G401 (cell line): ENCODE data around the gene THADA. TPM values are rescaled to one million over a fixed set of nuclear protein-coding genes. Genes with fewer than 3 reads are reported as not detected.
"Not testable (repeated sequence)": the region's sequence is repeated elsewhere in the genome, so short reads cannot be mapped to it uniquely, and the experiment has no call there.

Experiments
- DNase-seq: peaks from one replicate; pipeline ENCODE4 v3.0.0-alpha.2; 2015; ENCODE audit warnings: low spot score
- in situ Hi-C: cut with HindIII; loops from 2 replicates; pipeline ENCODE4 v1.10.0; 2016; ENCODE audit warnings: low sequenced_read_pairs, mixed read lengths
- total RNA-seq: library from RNA; depleted of rRNA; stranded (reverse); fragments of >200 nt; shearing (Covaris generic); gene quantifications from 2 replicates; pipeline ENCODE4 v1.2.3, GENCODE V29; 2014

The THADA gene
- total RNA-seq, 1 experiment from 2014 or later: 35.9 TPM

GRCh38 chr2:43285987-43286386, 309.9 kb downstream of the THADA start:
- no peak for DNase-seq
- in situ Hi-C loops: no loop called here

DNA sequence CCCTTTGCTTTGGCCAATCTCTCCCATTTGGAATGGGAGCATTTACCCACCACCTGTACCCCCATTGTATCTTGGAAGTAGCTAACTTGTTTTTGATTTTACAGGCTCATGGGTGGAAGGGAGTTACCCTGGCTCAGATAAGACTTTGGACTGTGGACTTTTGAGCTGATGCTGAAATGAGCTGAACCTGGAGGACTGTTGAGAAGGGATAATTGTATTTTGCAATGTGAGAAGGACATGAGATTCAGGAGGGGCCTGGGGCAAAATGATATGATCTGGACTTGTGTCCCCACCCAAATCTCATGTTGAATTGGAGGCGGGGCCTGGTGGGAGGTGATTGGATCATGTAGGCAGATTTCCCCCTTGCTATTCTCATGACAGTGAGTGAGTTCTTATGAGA, 310.9 kb downstream of the THADA start:
- no peak for DNase-seq
- in situ Hi-C loops: no loop called here

- in situ Hi-C loops, DNase-seq: not testable (repeated sequence)
These were observed 311.5 kb downstream of the THADA start for GRCh38 chr2:43284347-43284746.

DNA sequence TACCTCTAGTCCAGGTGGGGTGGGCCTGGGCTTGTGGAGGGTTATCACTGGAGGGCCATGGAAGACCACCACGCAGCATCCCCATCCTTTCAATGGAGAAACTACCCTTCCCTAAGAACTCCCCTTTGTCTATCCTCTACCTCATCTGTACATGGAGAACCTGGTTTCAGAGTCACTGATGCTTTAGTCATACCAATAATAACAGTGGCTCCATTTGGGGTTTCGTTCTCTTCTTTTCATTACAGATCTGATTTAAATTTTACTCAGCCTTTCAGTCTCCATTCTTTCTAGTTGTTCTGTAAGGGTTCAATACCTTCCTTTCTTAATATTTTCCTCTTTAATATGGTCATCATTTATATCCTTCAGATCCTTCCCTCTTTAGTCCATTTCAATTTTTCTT, 314.8 kb downstream of the THADA start:
- no peak for DNase-seq
- in situ Hi-C loops: no loop called here

- in situ Hi-C loops: no loop called here
- DNase-seq: no peak
These were observed 316.5 kb downstream of the THADA start for GRCh38 chr2:43279317-43279840.

GRCh38 chr2:43278564-43279220, 317.1 kb downstream of the THADA start:
- peak; percentile 12 for DNase-seq
- in situ Hi-C loops: no loop called here

DNA sequence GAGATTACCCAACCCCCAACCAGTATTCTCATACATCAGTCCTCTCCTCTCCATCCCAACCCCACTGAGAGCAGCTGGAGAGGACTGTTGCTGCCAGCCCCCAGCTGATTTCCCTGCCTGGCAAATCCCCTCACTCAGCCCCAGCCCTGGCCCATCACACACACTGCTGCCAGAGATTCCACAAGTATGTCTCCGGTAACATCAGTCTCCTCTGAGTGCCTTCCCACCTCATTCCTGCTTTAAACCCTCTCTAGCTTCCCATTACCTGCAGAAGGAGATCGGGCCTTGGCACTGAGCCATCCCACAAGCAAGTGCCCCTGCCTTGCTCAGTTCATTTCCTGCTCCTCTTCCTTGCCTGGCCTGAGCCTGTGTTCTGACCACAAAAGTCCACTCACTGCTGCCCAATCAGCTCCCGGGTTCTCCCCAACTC, 318.9 kb downstream of the THADA start:
- in situ Hi-C loops: no loop called here
- no peak for DNase-seq

- no peak for DNase-seq
- in situ Hi-C loops: no loop called here
These were observed 319.4 kb downstream of the THADA start for GRCh38 chr2:43276266-43276941.

GRCh38 chr2:43274721-43275120, 321.1 kb downstream of the THADA start:
- in situ Hi-C loops: no loop called here
- no peak for DNase-seq

DNA sequence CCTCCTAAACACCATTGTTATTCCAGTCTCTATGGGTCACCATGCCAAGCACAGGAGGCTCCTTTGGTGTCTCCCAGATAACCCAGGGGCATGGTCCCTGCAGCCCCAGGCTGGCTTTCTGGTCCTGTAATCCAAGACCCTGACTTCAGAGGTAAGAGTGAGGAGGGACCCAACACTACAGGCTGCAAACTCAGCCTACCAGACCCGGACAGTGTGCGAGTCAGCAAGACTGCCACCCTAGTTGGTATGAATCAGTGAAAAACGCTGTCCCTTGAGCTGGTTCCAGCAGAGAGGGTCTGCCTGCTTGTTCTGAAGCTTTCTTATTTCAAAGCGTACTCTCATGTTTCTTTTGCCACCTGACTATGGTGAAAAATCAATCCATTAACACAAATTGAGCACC, 321.8 kb downstream of the THADA start:
- in situ Hi-C loops: no loop called here
- no peak for DNase-seq

DNA sequence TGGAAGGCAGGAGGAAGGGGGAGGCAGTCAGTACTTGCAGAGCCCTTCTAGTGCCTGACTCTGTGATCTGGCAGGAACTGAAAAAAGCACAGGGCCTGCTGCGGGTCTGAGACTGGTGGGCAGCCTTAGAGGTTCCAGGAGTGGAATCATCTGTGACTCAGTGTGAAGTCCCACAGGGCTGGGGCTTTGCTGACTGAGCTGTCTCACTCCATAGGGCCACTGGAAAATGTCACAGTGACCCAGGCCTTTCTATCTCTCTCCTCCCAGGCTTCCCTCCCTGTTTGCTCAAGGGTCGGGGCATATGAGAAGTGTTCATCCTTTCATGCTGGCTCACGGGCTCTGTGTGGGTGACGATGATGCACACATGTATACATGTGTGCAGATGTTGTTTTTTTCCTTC, 322.3 kb downstream of the THADA start:
- DNase-seq: no peak

GRCh38 chr2:43270930-43271615, 324.8 kb downstream of the THADA start:
- DNase-seq: no peak
- in situ Hi-C loops: no loop called here

More for the DNA sequence above, 322.3 kb downstream of the THADA start:
- in situ Hi-C loops: no loop called here

DNA sequence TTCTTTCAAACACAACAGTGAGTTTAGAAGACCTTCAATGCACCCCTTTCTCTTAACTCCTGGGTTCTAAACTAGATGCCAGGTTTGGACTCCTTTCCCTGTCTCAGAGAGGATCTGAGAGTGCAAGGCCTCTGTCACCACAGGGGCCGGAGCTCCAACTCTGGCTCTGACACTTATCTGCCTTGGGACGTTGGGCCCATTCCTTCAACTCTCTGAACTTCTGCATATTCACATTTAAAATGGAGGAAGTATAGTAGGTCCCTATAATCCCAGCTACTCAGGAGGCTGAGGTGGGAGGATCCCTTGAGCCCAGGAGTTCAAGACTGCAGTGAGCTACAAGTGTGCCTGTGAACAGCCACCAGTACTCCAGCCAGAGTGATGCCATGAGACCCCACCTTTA, 325.4 kb downstream of the THADA start:
- no peak for DNase-seq
- in situ Hi-C loops: no loop called here

DNA sequence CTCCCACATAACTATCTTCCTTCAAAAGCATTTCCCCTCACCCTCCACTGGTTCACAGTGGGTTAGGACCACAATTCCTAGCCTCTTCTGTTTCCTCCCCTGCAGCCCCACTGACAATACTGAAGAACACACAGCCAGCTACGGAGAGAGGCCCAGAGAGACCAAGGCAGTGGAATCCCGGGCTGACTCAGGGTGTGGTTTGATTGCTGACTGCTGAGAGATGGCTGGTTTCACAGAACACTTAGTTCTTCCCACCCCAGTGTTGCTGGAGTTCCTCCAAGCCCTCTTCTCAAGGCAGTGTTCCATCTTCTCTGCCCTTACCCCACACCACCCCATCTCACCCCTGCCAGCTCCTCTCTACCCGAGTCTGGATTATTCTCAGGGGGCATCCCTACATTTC, 326.1 kb downstream of the THADA start:
- in situ Hi-C loops: no loop called here
- DNase-seq: peak; percentile 27

DNA sequence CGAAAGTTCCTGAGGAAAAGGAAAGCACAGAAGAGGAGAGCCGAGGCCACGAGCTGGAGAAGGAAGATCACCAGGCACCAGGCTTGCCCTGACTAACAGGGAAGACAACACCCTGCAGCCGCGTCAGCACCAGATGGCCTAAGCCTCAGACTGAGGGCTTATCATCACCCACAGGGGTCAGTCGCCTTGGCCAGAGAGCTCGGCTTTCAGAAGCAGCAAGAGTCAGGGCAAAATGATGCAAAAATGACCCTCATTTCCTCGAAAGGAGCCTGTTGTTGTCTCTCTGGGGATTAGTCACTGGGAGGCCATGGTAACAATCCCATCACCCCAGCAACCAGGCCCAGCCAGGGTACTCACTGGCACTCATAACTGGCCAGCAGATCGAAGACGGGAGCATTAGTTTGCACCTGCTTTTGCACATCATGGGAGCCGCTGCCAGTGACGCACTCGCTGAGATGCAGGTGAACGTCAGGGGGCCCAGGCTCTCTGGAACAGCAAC, 326.7 kb downstream of the THADA start:
- in situ Hi-C loops: no loop called here
- peak; percentile 73 for DNase-seq

- DNase-seq: no peak
- in situ Hi-C loops: no loop called here
These were observed 327.5 kb downstream of the THADA start for GRCh38 chr2:43268066-43268953.

GRCh38 chr2:43267381-43267780, 328.5 kb downstream of the THADA start:
- in situ Hi-C loops: no loop called here
- peak; percentile 79 for DNase-seq

DNA sequence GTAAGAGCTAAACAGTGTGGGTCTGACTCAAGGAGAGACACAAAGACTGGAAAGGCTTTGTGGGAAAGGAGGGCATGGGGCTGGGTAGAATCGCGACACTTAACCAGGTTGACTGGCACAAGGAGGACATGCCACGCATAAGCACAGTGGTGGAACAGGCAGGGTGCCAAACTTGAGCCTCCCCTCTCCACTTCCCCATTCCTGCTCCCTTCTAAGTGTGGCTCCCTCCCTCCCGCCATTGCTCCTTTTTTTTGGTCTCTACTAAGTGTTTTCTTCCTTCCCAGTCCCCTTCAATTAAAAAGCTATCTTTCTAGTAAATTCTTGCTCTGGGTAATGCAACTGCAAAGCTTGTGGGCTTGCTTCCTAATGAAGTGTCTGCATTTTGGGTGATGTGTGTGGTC, 329.1 kb downstream of the THADA start:
- in situ Hi-C loops: no loop called here
- DNase-seq: no peak

- in situ Hi-C loops: no loop called here
- DNase-seq: no peak
These were observed 330.4 kb downstream of the THADA start for GRCh38 chr2:43265421-43265820.
